Ovary (tissue), 9 donors: ENCODE results near the gene POLN. TPM values are rescaled to one million over a fixed set of nuclear protein-coding genes. Genes with fewer than 3 reads are reported as not detected.

Experiments
- DNase-seq, 5 donors: peaks; one replicate each; pipeline ENCODE4 v3.0.0-alpha.2; 2019 to 2020
- H3K27ac ChIP-seq, 2 donors: fragments of 200-600 bp; one replicate each; pipeline versions ENCODE4 v1.5.1 to v1.8.0; 2019 to 2022
- H3K27me3 ChIP-seq: fragments of 200-600 bp; one replicate; pipeline ENCODE4 v1.8.0; 2022
- H3K36me3 ChIP-seq: fragments of 200-600 bp; sonication (generic); one replicate; pipeline ENCODE4 v1.5.1; 2019
- H3K4me1 ChIP-seq: one replicate; pipeline ENCODE4 v1.8.1; 2013; ENCODE audit warnings: mild to moderate bottlenecking, moderate library complexity; ENCODE audit not compliant: insufficient read depth
- H3K4me3 ChIP-seq: fragments of 200-600 bp; sonication (generic); one replicate; pipeline ENCODE4 v1.5.1; 2017
- H3K9me3 ChIP-seq, 2 donors: fragments of 200-600 bp in 1 of 2; sonication (generic) in 1 of 2; one replicate each; pipeline versions ENCODE4 v1.5.1 to v1.8.1; 2013 to 2019; ENCODE audit warnings: mild to moderate bottlenecking in 1 of 2, moderate library complexity in 1 of 2
- EP300 ChIP-seq: sonication (generic); formaldehyde crosslinking; IDR thresholded peaks from one replicate; pipeline ENCODE4 v1.6.1; 2017; ENCODE audit warnings: antibody characterized with exemption
- POLR2A ChIP-seq: fragments of 450-650 bp; IDR thresholded peaks from one replicate; pipeline ENCODE4 v1.6.1; 2017; ENCODE audit warnings: antibody characterized with exemption, mild to moderate bottlenecking, moderate library complexity
- WGBS, 3 donors: extraction: QIAGEN DNeasy Blood & Tissue Kit in 1 of 3; methylation state at CpG; one replicate each; pipeline versions ENCODE4 v1.1.5 to v1.1.7; 2013 to 2017; 5-methylcytosine and 5-hydroxymethylcytosine counted together
- intact Hi-C, 4 donors: fragments of 100-400 bp; cut with DNase I; formaldehyde crosslinking; loops; one replicate each; pipeline versions ENCODE4 v1.11.0 to v1.15.1; 2022 to 2023
- polyA plus RNA-seq, 2 donors: library from polyadenylated mRNA; stranded (reverse); fragments of 200-250 nt in 1 of 2; fragments of 350-450 nt in 1 of 2; fragmentation: Illumina TruSeq in 1 of 2; extraction: RNeasy Lipid Tissue Mini Kit (QIAGEN cat#74804) in 1 of 2; gene quantifications; one replicate each; pipeline ENCODE4 v1.2.3, GENCODE V29; 2013 to 2014
- total RNA-seq, 7 donors: library from RNA; depleted of rRNA in 2 of 7; stranded (reverse); fragments of >200 nt in 2 of 7; fragmentation: NEBNext Ultra II Directional in 3 of 7; extraction: Animal tissue kit (Norgen Biotek cat#: 25700) in 3 of 7; gene quantifications; one replicate each; pipeline versions ENCODE4 v1.1.0 to v1.2.4, GENCODE V29; 2016 to 2023
- TF ChIP-seq, protein P1 (sequence below), 3 donors: fragments of 450-650 bp in 2 of 3; fragments of 200-600 bp in 1 of 3; IDR thresholded peaks; one replicate each; pipeline versions ENCODE4 v1.5.1 to v1.8.0; 2016 to 2022; ENCODE audit warnings: antibody characterized with exemption in 3 of 3, mild to moderate bottlenecking in 1 of 3
- donor health status: DM: no; HTN: no; CAD: no; lungs with moderate emphysema.
- donor health status: DM: no; HTN: no; CAD: no.
- donor health status: Bipolar disorder and iron deficiency.
- donor health status: DM: yes; HTN: yes; CAD: no.
- donor health status: DM: no; HTN: no; CAD: no.
- donor health status: DM: yes; HTN: yes; CAD: no.

POLN gene
- total and polyA plus RNA-seq, 9 donors: 0.95 to 11.4 (median 3.1) TPM

DNA sequence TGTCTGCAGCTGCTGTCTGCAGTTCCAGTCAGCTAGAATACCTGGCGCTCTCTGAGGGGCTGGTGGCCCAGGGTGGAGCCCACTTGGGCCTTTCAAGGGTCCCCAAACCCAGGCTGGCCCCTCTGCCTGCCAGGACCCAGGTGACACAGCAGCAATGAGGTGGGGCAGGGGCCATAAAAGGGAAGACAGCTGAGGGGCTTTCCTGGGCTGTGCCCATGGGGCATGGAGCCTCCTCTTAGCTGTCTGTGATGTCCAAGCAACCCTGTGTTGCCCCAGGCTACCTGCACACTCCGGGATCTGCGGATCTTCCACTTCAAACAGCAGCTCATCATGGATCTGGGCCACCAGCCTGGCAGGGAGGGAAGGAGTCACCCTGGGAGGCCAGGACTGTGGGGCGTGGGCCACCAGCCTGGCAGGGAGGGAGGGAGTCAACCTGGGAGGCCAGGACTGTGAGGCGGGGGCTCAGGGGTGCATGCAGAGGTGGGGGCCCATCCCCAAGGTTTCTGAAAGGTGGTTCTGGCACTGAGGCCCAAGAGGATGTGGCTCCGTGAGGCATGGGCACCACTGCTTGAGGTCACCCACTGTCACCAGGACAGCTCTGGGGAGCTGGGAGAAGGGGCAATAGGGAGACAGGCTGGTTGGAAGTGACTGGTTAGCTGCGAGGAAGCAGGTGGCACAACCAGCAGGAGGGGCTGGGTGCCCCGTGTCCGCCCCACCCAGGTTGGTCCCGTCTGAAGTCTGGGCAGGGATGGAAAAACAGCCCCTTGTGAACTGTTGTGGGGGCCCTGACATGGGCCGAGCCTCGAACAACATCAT, 166.5 kb downstream of the POLN start:
- 95 to 96% (median 96%) methylated on average over 12 of the region's 12 CpGs for WGBS, 3 donors
- peaks cover 9% of the 10 kb centered on the region for H3K4me1 ChIP-seq
- no peaks in the 10 kb centered on the region for H3K27me3 ChIP-seq
- intact Hi-C loops: no loop called here
- no peak overlapping the region for H3K27ac ChIP-seq
- DNase-seq: peak in 1 of 5 donors; percentile 6
- H3K9me3 ChIP-seq: no peaks in the 10 kb centered on the region
- no peak for TF ChIP-seq EP300
- TF ChIP-seq, protein P1, sequence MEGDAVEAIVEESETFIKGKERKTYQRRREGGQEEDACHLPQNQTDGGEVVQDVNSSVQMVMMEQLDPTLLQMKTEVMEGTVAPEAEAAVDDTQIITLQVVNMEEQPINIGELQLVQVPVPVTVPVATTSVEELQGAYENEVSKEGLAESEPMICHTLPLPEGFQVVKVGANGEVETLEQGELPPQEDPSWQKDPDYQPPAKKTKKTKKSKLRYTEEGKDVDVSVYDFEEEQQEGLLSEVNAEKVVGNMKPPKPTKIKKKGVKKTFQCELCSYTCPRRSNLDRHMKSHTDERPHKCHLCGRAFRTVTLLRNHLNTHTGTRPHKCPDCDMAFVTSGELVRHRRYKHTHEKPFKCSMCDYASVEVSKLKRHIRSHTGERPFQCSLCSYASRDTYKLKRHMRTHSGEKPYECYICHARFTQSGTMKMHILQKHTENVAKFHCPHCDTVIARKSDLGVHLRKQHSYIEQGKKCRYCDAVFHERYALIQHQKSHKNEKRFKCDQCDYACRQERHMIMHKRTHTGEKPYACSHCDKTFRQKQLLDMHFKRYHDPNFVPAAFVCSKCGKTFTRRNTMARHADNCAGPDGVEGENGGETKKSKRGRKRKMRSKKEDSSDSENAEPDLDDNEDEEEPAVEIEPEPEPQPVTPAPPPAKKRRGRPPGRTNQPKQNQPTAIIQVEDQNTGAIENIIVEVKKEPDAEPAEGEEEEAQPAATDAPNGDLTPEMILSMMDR (IDR thresholded peaks at IDR 0.05): no peak
- TF ChIP-seq POLR2A: no peak
- no peak overlapping the region for H3K4me3 ChIP-seq
- H3K36me3 ChIP-seq: no peaks in the 10 kb centered on the region

DNA sequence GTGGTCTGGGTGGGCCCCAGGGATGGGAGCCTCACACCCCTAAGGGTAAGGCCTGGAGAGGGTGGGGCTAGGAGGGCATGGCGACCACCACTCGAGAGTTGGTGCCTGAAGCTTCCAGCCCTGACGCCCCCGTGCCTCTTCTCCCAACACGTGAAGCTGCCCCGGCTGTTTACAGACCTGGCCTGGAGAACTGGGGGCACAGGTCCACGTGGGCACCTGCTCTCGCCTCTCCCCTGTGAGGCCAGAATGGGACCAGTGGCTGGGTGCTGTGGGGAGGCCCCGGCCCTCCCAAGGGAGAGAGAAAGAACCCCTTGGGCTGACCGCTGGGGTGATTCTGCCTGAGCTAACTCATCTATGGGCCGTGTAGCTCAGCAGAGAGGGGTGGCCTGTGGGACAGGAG, 167.3 kb downstream of the POLN start:
- no peaks in the 10 kb centered on the region for H3K9me3 ChIP-seq
- TF ChIP-seq EP300 (no peak), POLR2A (no peak)
- TF ChIP-seq, protein P1 (IDR thresholded peaks at IDR 0.05): no peak
- intact Hi-C loops: no loop called here
- DNase-seq: peak in 1 of 5 donors; percentile 8
- H3K4me1 ChIP-seq: peaks cover 9% of the 10 kb centered on the region
- no peaks in the 10 kb centered on the region for H3K36me3 ChIP-seq
- WGBS, 3 donors: 56 to 69% (median 58%) methylated on average over 10 to 11 of the region's 11 CpGs
- H3K4me3 ChIP-seq: no peak overlapping the region
- H3K27me3 ChIP-seq: no peaks in the 10 kb centered on the region
- no peak overlapping the region for H3K27ac ChIP-seq

DNA sequence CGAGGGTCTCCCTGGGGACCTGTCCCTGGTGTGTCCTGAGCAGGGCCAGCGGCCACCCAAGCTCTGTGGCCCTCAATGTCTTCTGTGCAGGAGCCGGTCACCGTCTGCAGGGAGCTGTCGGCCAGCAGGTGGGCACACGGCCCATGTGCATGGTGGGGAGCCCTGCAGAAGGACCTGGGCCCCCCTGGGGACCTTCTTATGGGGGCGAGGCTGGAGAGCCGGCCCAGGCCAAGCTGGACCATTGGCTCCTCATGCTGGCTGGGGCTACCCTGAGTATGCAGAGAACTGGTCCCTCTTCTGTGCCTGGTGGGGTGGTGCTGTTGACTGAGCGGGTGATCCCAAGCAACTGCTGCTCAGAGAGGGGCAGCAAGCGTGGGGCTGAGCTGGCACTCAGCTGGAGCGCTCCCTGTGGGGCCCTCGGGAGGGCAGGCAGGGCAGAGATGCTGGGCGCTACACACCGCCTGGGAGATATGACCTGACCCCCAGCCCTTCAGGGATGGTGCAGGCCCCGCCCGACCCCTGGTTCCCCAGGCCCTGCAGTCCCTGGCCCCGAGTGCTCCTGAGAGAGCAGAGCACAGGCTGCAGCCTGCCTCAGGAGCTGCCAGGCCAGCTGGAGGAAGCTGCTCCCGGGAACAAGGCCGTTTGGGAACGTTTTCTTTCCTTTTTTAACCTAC, 168.0 kb downstream of the POLN start:
- Histone ChIP-seq H3K9me3 (no peaks in the 10 kb centered on the region), H3K36me3 (no peaks in the 10 kb centered on the region), H3K4me1 (peaks cover 9% of the 10 kb centered on the region), H3K27me3 (no peaks in the 10 kb centered on the region), H3K4me3 (no peak overlapping the region), H3K27ac (no peak overlapping the region)
- intact Hi-C loops: no loop called here
- DNase-seq: peak in 1 of 5 donors; percentile 29
- no peak for TF ChIP-seq POLR2A
- TF ChIP-seq, protein P1 (IDR thresholded peaks at IDR 0.05): no peak
- TF ChIP-seq EP300: no peak
- 49 to 63% (median 56%) methylated on average over 15 to 20 of the region's 20 CpGs for WGBS, 3 donors

DNA sequence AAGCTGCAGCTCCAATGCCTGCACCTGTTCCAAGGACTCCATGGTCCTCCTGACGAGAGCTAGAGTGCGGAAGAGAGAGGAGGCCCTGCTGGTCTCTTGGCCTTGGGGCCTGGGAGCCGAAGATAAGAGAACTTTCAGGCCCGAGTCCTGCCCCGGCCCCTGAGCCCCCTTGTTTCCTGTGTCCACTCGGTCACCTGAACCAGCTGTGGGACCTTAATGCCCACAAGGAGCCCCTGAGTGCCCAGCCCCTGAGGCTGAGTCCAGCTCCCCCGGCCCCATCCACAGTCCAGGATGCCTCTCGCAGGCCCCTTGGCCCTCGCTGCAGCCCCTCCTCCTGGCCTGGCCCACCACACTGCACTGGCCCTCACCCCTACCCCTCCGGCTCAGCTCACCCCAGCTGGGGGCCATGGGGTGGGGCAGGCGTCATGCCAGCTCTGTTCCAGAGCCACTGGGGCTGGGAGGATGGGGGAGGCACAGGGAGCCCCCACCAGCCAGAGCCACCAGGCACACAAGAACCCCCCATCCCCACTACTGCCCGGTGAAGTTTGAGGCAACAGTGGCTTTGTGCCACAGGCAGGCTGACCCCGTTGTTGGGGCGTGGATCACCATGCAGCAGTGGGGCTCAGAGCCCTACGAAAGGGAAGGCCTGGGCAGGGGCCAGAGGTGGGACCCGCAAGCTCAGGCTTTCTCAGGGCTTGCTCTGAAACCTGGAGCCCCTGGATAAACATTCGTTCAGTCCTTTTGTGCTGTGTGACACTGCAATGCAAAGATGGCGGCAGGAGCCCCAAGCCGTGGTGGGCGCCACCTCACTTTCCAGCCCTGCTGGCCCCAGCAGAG, 168.7 kb downstream of the POLN start:
- TF ChIP-seq, protein P1 (IDR thresholded peaks at IDR 0.05): no peak
- no peaks in the 10 kb centered on the region for H3K27me3 ChIP-seq
- no peaks in the 10 kb centered on the region for H3K9me3 ChIP-seq
- H3K4me3 ChIP-seq: no peak overlapping the region
- no peaks in the 10 kb centered on the region for H3K36me3 ChIP-seq
- peaks cover 9% of the 10 kb centered on the region for H3K4me1 ChIP-seq
- DNase-seq: peak in 1 of 5 donors; percentile 29
- H3K27ac ChIP-seq: no peak overlapping the region
- WGBS, 3 donors: 83 to 88% (median 86%) methylated on average over 20 of the region's 20 CpGs
- intact Hi-C loops: no loop called here
